Neural progenitor cell (in vitro differentiated cells): Measurements from ENCODE around the gene PER3. TPM values are rescaled to one million over a fixed set of nuclear protein-coding genes. Genes with fewer than 3 reads are reported as not detected.

Source experiments
- DNase-seq: peaks from one replicate; pipeline ENCODE4 v3.0.0-alpha.2; 2016; ENCODE audit warnings: low spot score
- H2AFZ ChIP-seq: fragments of 200-600 bp; sonication (generic); replicated peaks from 2 replicates; pipeline ENCODE4 v1.6.1; 2016; ENCODE audit warnings: antibody characterized with exemption
- H3F3A ChIP-seq: fragments of 200-600 bp; sonication (generic); 2 replicates; pipeline ENCODE4 v1.6.1; 2016; ENCODE audit warnings: antibody characterized with exemption, low read depth
- H3K27ac ChIP-seq: fragments of 200-600 bp; sonication (generic); 2 replicates; pipeline ENCODE4 v1.5.1; 2016; ENCODE audit warnings: mild to moderate bottlenecking
- H3K27me3 ChIP-seq: fragments of 200-600 bp; sonication (generic); 2 replicates; pipeline ENCODE4 v1.6.1; 2016; ENCODE audit warnings: mild to moderate bottlenecking, moderate library complexity
- H3K36me3 ChIP-seq: fragments of 200-600 bp; sonication (generic); 2 replicates; pipeline ENCODE4 v1.5.1; 2016
- H3K4me1 ChIP-seq: fragments of 200-600 bp; sonication (generic); 2 replicates; pipeline ENCODE4 v1.6.1; 2016; ENCODE audit warnings: mixed run types
- H3K4me2 ChIP-seq: fragments of 200-600 bp; sonication (generic); 2 replicates; pipeline ENCODE4 v1.6.1; 2016
- H3K4me3 ChIP-seq: fragments of 200-600 bp; sonication (generic); 2 replicates; pipeline ENCODE4 v1.5.1; 2016
- H3K79me2 ChIP-seq: fragments of 200-600 bp; sonication (generic); 2 replicates; pipeline ENCODE4 v1.6.1; 2016; ENCODE audit warnings: low read depth
- H3K9ac ChIP-seq: fragments of 200-600 bp; sonication (generic); 2 replicates; pipeline ENCODE4 v1.6.1; 2016
- H3K9me3 ChIP-seq: fragments of 200-600 bp; sonication (generic); 2 replicates; pipeline ENCODE4 v1.5.1; 2016; ENCODE audit warnings: low read depth
- H4K20me1 ChIP-seq: fragments of 200-600 bp; sonication (generic); 2 replicates; pipeline ENCODE4 v1.6.1; 2016; ENCODE audit warnings: low read depth
- H3K27ac Mint-ChIP-seq: 3 replicates; pipeline ENCODE4 v1.8.0; 2021; ENCODE audit warnings: mixed read lengths
- H3K27me3 Mint-ChIP-seq: 2 replicates; pipeline ENCODE4 v1.8.0; 2022; ENCODE audit warnings: low read depth, mild to moderate bottlenecking, inconsistent platforms, moderate library complexity, mixed read lengths; ENCODE audit not compliant: insufficient read depth
- H3K36me3 Mint-ChIP-seq: 3 replicates; pipeline ENCODE4 v1.8.0; 2021; ENCODE audit warnings: mixed read lengths
- H3K4me1 Mint-ChIP-seq: 3 replicates; pipeline ENCODE4 v1.8.0; 2021; ENCODE audit warnings: mixed read lengths
- H3K4me3 Mint-ChIP-seq: 3 replicates; pipeline ENCODE4 v1.8.0; 2021; ENCODE audit warnings: mild to moderate bottlenecking, moderate library complexity, mixed read lengths
- H3K9me3 Mint-ChIP-seq: 3 replicates; pipeline ENCODE4 v1.8.0; 2020; ENCODE audit warnings: mixed read lengths
- CTCF ChIP-seq: fragments of 200-600 bp; sonication (generic); IDR thresholded peaks from 2 replicates; pipeline ENCODE4 v1.5.1; 2017; ENCODE audit warnings: antibody characterized with exemption, mild to moderate bottlenecking
- EZH2 ChIP-seq: fragments of 200-600 bp; sonication (generic); IDR thresholded peaks from 2 replicates; pipeline ENCODE4 v1.6.1; 2017; ENCODE audit warnings: antibody characterized with exemption, mild to moderate bottlenecking, moderate library complexity
- EZH2phosphoT487 ChIP-seq: fragments of 200-600 bp; sonication (generic); IDR thresholded peaks from 2 replicates; pipeline ENCODE4 v1.6.1; 2017; ENCODE audit warnings: antibody characterized with exemption
- total RNA-seq: library from RNA; depleted of rRNA; stranded (reverse); fragments of >200 nt; gene quantifications from 2 replicates; pipeline ENCODE4 v1.2.3, GENCODE V29; 2015; ENCODE audit warnings: low replicate concordance

Gene PER3
- total RNA-seq, 1 donor from 2014 or later = 3.6 TPM

GRCh38 chr1:7878027-7878426, 93.9 kb downstream of the PER3 start:
- Mint-ChIP-seq H3K36me3 (no peaks in the 10 kb centered on the region), H3K27me3 (peaks cover 2% of the 10 kb centered on the region), H3K9me3 (peaks cover 23% of the 10 kb centered on the region), H3K4me3 (no peak overlapping the region), H3K4me1 (no peaks in the 10 kb centered on the region), H3K27ac (no peak overlapping the region)
- Histone ChIP-seq H3K27ac (no peak overlapping the region), H3K4me1 (no peaks in the 10 kb centered on the region), H3K9ac (no peak overlapping the region), H3K4me3 (no peak overlapping the region), H3K9me3 (peaks cover 6% of the 10 kb centered on the region), H3K4me2 (no peak overlapping the region), H3K36me3 (no peaks in the 10 kb centered on the region), H3K79me2 (no peaks in the 10 kb centered on the region), H4K20me1 (no peaks in the 10 kb centered on the region), H3K27me3 (no peaks in the 10 kb centered on the region), H3F3A (no peaks in the 10 kb centered on the region), H2AFZ (no peak overlapping the region)
- no peak for DNase-seq
- TF ChIP-seq EZH2 (no peak), CTCF (no peak), EZH2phosphoT487 (no peak)

DNA sequence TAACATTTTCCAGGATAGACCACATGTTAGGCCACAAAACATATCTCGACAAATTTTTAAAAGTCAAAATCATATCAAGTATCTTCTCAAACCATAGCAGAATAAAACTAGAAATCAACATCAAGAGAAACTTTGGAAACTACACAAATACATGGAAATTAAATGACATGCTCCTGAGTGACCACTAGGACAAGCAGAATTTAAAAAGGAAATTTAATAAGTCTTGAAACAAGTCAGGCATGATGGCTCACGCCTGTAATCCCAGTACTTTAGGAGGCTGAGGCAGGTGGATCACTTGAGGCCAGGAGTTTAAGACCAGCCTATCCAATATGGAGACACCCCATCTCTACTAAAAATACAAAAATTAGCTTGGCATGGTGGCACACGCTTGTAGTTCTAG, 95.1 kb downstream of the PER3 start:
- Mint-ChIP-seq H3K27me3 (peaks cover 2% of the 10 kb centered on the region), H3K4me3 (no peak overlapping the region), H3K36me3 (no peaks in the 10 kb centered on the region), H3K9me3 (peaks cover 23% of the 10 kb centered on the region), H3K27ac (no peak overlapping the region), H3K4me1 (no peaks in the 10 kb centered on the region)
- no peaks in the 10 kb centered on the region for H3K4me1 ChIP-seq
- peaks cover 6% of the 10 kb centered on the region for H3K9me3 ChIP-seq
- no peak overlapping the region for H2AFZ ChIP-seq
- H4K20me1 ChIP-seq = no peaks in the 10 kb centered on the region
- no peaks in the 10 kb centered on the region for H3F3A ChIP-seq
- H3K27me3 ChIP-seq = no peaks in the 10 kb centered on the region
- no peak for DNase-seq
- H3K27ac ChIP-seq = no peak overlapping the region
- H3K4me2 ChIP-seq = no peak overlapping the region
- no peaks in the 10 kb centered on the region for H3K79me2 ChIP-seq
- no peak overlapping the region for H3K4me3 ChIP-seq
- no peak overlapping the region for H3K9ac ChIP-seq
- no peaks in the 10 kb centered on the region for H3K36me3 ChIP-seq
- no peak for TF ChIP-seq EZH2phosphoT487
- no peak for TF ChIP-seq EZH2
- no peak for TF ChIP-seq CTCF

GRCh38 chr1:7884757-7885156, 100.7 kb downstream of the PER3 start:
- H3K4me3 ChIP-seq = no peak overlapping the region
- Mint-ChIP-seq H3K36me3 (no peaks in the 10 kb centered on the region), H3K27ac (no peak overlapping the region), H3K27me3 (peaks cover 9% of the 10 kb centered on the region), H3K9me3 (peaks cover 5% of the 10 kb centered on the region), H3K4me1 (no peaks in the 10 kb centered on the region), H3K4me3 (peak overlapping the region; percentile 1)
- no peak overlapping the region for H3K4me2 ChIP-seq
- no peaks in the 10 kb centered on the region for H3K79me2 ChIP-seq
- no peaks in the 10 kb centered on the region for H3K27me3 ChIP-seq
- no peaks in the 10 kb centered on the region for H3K4me1 ChIP-seq
- no peak overlapping the region for H3K9ac ChIP-seq
- no peak overlapping the region for H3K27ac ChIP-seq
- no peaks in the 10 kb centered on the region for H3K36me3 ChIP-seq
- no peak for DNase-seq
- H3K9me3 ChIP-seq = no peaks in the 10 kb centered on the region
- TF ChIP-seq EZH2phosphoT487 = no peak
- TF ChIP-seq EZH2 = no peak
- no peak for TF ChIP-seq CTCF
- H3F3A ChIP-seq = no peaks in the 10 kb centered on the region
- no peaks in the 10 kb centered on the region for H4K20me1 ChIP-seq
- no peak overlapping the region for H2AFZ ChIP-seq
